Mesendoderm (in vitro differentiated cells): ENCODE data around the gene EIF4G3.

Source experiments
- DNase-seq: peaks from one replicate; pipeline ENCODE4 v3.0.0; 2013
- H2AK5ac ChIP-seq: 2 replicates; pipeline ENCODE4 v1.6.1; 2013; ENCODE audit warnings: low read length, inconsistent platforms
- H2BK120ac ChIP-seq: 2 replicates; pipeline ENCODE4 v1.6.1; 2013; ENCODE audit warnings: low read depth, mild to moderate bottlenecking, low read length, moderate library complexity, mixed read lengths
- H2BK15ac ChIP-seq: replicated peaks from 2 replicates; pipeline ENCODE4 v1.6.1; 2013; ENCODE audit warnings: low read depth, mild to moderate bottlenecking, moderate library complexity
- H2BK5ac ChIP-seq: 2 replicates; pipeline ENCODE4 v1.6.1; 2013; ENCODE audit warnings: low read length, inconsistent platforms
- H3K18ac ChIP-seq: 2 replicates; pipeline ENCODE4 v1.6.1; 2013; ENCODE audit warnings: mild to moderate bottlenecking, low read length, mixed read lengths
- H3K23ac ChIP-seq: one replicate; pipeline ENCODE4 v1.6.1; 2013; ENCODE audit warnings: low read length
- H3K27ac ChIP-seq: 2 replicates; pipeline ENCODE4 v1.5.1; 2013; ENCODE audit warnings: low read depth, mild to moderate bottlenecking, inconsistent platforms, low read length, moderate library complexity
- H3K27me3 ChIP-seq: 2 replicates; pipeline ENCODE4 v1.6.1; 2013; ENCODE audit warnings: low read length, control low read depth, mild to moderate bottlenecking, inconsistent platforms; ENCODE audit not compliant: insufficient read depth, poor library complexity
- H3K36me3 ChIP-seq: 2 replicates; pipeline ENCODE4 v1.6.1; 2013; ENCODE audit warnings: low read length, inconsistent platforms; ENCODE audit not compliant: control insufficient read depth, insufficient read depth
- H3K4ac ChIP-seq: one replicate; pipeline ENCODE4 v1.6.1; 2013; ENCODE audit warnings: low read depth, mild to moderate bottlenecking, low read length, moderate library complexity
- H3K4me1 ChIP-seq: 2 replicates; pipeline ENCODE4 v1.6.1; 2013; ENCODE audit warnings: low read depth, low read length, inconsistent platforms; ENCODE audit not compliant: control insufficient read depth
- H3K4me2 ChIP-seq: 2 replicates; pipeline ENCODE4 v1.6.1; 2013; ENCODE audit warnings: low read length
- H3K4me3 ChIP-seq: 2 replicates; pipeline ENCODE4 v1.5.1; 2013; ENCODE audit warnings: mild to moderate bottlenecking, low read length
- H3K56ac ChIP-seq: one replicate; pipeline ENCODE4 v1.6.1; 2013; ENCODE audit warnings: low read length
- H3K79me1 ChIP-seq: 2 replicates; pipeline ENCODE4 v1.6.1; 2013; ENCODE audit warnings: low read length, inconsistent platforms
- H3K79me2 ChIP-seq: 2 replicates; pipeline ENCODE4 v1.6.1; 2013; ENCODE audit warnings: mild to moderate bottlenecking, low read length; ENCODE audit not compliant: control insufficient read depth, insufficient read depth
- H3K9ac ChIP-seq: 2 replicates; pipeline ENCODE4 v1.6.1; 2013; ENCODE audit warnings: low read length, inconsistent platforms
- H4K5ac ChIP-seq: one replicate; pipeline ENCODE4 v1.6.1; 2013; ENCODE audit warnings: low read length
- H4K8ac ChIP-seq: one replicate; pipeline ENCODE4 v1.6.1; 2013; ENCODE audit warnings: low read depth, mild to moderate bottlenecking, control low read depth, low read length, moderate library complexity
- WGBS: extraction: QIAGEN DNeasy Blood & Tissue Kit; methylation state at CpG from one replicate; pipeline ENCODE4 v1.1.7; 2013; ENCODE audit warnings: low lambda C conversion rate, missing lambda C conversion rate; ENCODE audit not compliant: insufficient coverage; ENCODE audit errors: extremely low coverage; 5-methylcytosine and 5-hydroxymethylcytosine counted together

EIF4G3 gene

GRCh38 chr1:21131200-21131599, 45.5 kb downstream of the EIF4G3 start:
- Histone ChIP-seq H3K36me3 (no peaks in the 10 kb centered on the region), H2AK5ac (no peak overlapping the region), H2BK15ac (no peak overlapping the region), H3K79me2 (peaks cover 7% of the 10 kb centered on the region), H3K4me1 (no peaks in the 10 kb centered on the region), H3K9ac (no peak overlapping the region), H3K27me3 (no peaks in the 10 kb centered on the region), H3K23ac (no peak overlapping the region), H3K27ac (no peak overlapping the region), H3K4me3 (no peak overlapping the region), H3K79me1 (peaks cover 6% of the 10 kb centered on the region), H3K4ac (no peak overlapping the region), H3K18ac (no peak overlapping the region), H3K4me2 (no peak overlapping the region), H4K8ac (no peak overlapping the region), H4K5ac (no peak overlapping the region), H2BK5ac (no peak overlapping the region), H2BK120ac (no peak overlapping the region), H3K56ac (no peak overlapping the region)
- no peak for DNase-seq
- no CpG with 5 or more reads among the region's 1 CpG for WGBS

- Histone ChIP-seq H3K27ac (no peak overlapping the region), H3K9ac (no peak overlapping the region)
Measured at GRCh38 chr1:21129407-21129806, 47.3 kb downstream of the EIF4G3 start.

GRCh38 chr1:21126324-21126723, 50.4 kb downstream of the EIF4G3 start:
- Histone ChIP-seq H3K56ac (no peak overlapping the region), H4K8ac (no peak overlapping the region), H3K9ac (no peak overlapping the region), H3K23ac (no peak overlapping the region), H2BK120ac (no peak overlapping the region), H3K79me2 (peaks cover 9% of the 10 kb centered on the region), H3K27ac (no peak overlapping the region), H3K4me1 (no peaks in the 10 kb centered on the region), H3K4me3 (no peak overlapping the region), H3K18ac (no peak overlapping the region), H4K5ac (no peak overlapping the region), H2BK5ac (no peak overlapping the region), H2AK5ac (no peak overlapping the region), H3K4ac (no peak overlapping the region), H2BK15ac (no peak overlapping the region), H3K27me3 (no peaks in the 10 kb centered on the region), H3K36me3 (no peaks in the 10 kb centered on the region), H3K4me2 (no peak overlapping the region), H3K79me1 (peaks cover 8% of the 10 kb centered on the region)
- peak; percentile 65 for DNase-seq
- WGBS: no CpG with 5 or more reads among the region's 4 CpGs

More at GRCh38 chr1:21129407-21129806, 47.3 kb downstream of the EIF4G3 start:
- Histone ChIP-seq H3K4me1 (no peaks in the 10 kb centered on the region), H3K18ac (no peak overlapping the region), H3K4me3 (no peak overlapping the region), H3K27me3 (no peaks in the 10 kb centered on the region), H3K4me2 (no peak overlapping the region), H4K8ac (no peak overlapping the region), H3K56ac (no peak overlapping the region), H4K5ac (no peak overlapping the region), H2BK5ac (no peak overlapping the region), H2BK15ac (no peak overlapping the region), H3K4ac (no peak overlapping the region), H3K79me1 (peaks cover 6% of the 10 kb centered on the region), H2BK120ac (no peak overlapping the region), H2AK5ac (no peak overlapping the region), H3K36me3 (no peaks in the 10 kb centered on the region), H3K79me2 (peaks cover 9% of the 10 kb centered on the region), H3K23ac (no peak overlapping the region)
- DNase-seq: no peak
- no CpG with 5 or more reads among the region's 2 CpGs for WGBS

GRCh38 chr1:21124846-21125245, 51.9 kb downstream of the EIF4G3 start:
- no peak for DNase-seq
- no peak overlapping the region for H2BK5ac ChIP-seq
- H4K5ac ChIP-seq: no peak overlapping the region

GRCh38 chr1:21123287-21123948, 53.3 kb downstream of the EIF4G3 start:
- Histone ChIP-seq H3K56ac (no peak overlapping the region), H2BK15ac (no peak overlapping the region), H3K4me2 (no peak overlapping the region), H3K79me2 (peaks cover 2% of the 10 kb centered on the region), H3K18ac (no peak overlapping the region), H3K36me3 (no peaks in the 10 kb centered on the region), H3K4me1 (no peaks in the 10 kb centered on the region), H3K4me3 (no peak overlapping the region), H3K9ac (no peak overlapping the region), H2BK5ac (no peak overlapping the region), H3K23ac (no peak overlapping the region), H3K27me3 (no peaks in the 10 kb centered on the region), H3K79me1 (peaks cover 2% of the 10 kb centered on the region), H3K4ac (no peak overlapping the region), H4K5ac (no peak overlapping the region), H4K8ac (no peak overlapping the region), H2AK5ac (no peak overlapping the region), H2BK120ac (no peak overlapping the region), H3K27ac (no peak overlapping the region)
- DNase-seq: no peak
- WGBS: no CpG with 5 or more reads among the region's 6 CpGs

More at GRCh38 chr1:21124846-21125245, 51.9 kb downstream of the EIF4G3 start:
- Histone ChIP-seq H3K4me1 (no peaks in the 10 kb centered on the region), H3K4me3 (no peak overlapping the region), H3K4me2 (no peak overlapping the region), H3K27me3 (no peaks in the 10 kb centered on the region), H3K56ac (no peak overlapping the region), H3K4ac (no peak overlapping the region), H3K79me1 (peaks cover 7% of the 10 kb centered on the region), H3K18ac (no peak overlapping the region), H2AK5ac (no peak overlapping the region), H3K27ac (no peak overlapping the region), H4K8ac (no peak overlapping the region), H3K36me3 (no peaks in the 10 kb centered on the region), H2BK120ac (no peak overlapping the region), H3K23ac (no peak overlapping the region), H3K9ac (no peak overlapping the region), H3K79me2 (peaks cover 8% of the 10 kb centered on the region), H2BK15ac (no peak overlapping the region)
- no CpG with 5 or more reads among the region's 1 CpG for WGBS
